Activated gamma-delta T cell treated with anti-CD3 and anti-CD28 coated beads, Interleukin-2, amount 50 U/mL, for 16 hours (primary cell): ENCODE results near the gene NR1I3.
"Not testable (repeated sequence)": the region's sequence is repeated elsewhere in the genome, so short reads cannot be mapped to it uniquely, and the experiment has no call there.

Experiments used
- DNase-seq: peaks from one replicate; pipeline ENCODE4 v3.0.0-alpha.2; 2020; ENCODE audit warnings: low read depth

Gene NR1I3, protein sequence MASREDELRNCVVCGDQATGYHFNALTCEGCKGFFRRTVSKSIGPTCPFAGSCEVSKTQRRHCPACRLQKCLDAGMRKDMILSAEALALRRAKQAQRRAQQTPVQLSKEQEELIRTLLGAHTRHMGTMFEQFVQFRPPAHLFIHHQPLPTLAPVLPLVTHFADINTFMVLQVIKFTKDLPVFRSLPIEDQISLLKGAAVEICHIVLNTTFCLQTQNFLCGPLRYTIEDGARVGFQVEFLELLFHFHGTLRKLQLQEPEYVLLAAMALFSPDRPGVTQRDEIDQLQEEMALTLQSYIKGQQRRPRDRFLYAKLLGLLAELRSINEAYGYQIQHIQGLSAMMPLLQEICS

DNA sequence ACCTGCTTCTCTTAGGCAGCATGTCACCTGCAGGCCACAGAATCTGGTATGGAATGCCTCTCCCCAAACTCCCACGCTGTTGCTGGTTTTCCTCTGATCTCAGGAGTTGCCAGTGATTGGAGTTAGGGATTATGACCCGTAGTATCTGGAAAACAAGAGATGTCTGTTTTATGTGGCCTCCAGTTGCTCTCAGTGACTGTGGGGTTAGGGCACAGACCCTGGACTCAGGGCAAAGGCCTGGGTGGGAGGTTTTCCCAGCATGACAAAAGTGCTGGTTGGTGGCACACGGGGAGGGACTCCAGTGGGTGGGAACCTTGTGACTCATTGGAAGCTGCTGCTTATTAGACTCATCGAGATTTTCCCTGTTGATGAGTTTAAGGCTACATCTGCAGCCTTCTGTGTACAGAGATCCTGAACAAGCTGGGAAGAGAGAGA, at the start of gene NR1I3:
TSS of gene NR1I3 (minus strand) at position 165 of the 435 bp plus-strand sequence. CDS start 1,638 bp downstream, outside the sequence.
- DNase-seq, result no peak

GRCh38 chr1:161287482-161288054, 49.6 kb upstream of the NR1I3 start:
- DNase-seq, result no peak

- no peak for DNase-seq
These were observed 47.5 kb upstream of the NR1I3 start for GRCh38 chr1:161285521-161285920.

DNA sequence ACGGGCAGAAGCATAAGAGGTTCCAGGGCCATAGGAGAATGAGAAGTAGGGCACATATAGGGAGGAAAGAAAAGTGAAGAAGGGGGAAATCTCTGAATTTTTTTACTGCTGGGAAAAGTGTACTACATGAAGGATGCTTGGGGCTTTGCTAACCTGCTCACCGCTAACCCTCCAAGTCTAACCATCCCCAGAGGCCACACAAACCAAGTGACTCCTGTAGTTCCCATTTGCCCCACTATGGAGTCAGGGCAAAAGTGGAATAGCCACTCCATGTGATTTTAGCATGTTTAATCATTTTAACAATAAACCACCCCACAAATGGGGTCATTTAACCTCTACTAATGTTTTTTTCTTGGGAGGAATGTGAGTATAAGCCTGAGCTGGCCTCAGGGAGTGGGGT, 47.1 kb upstream of the NR1I3 start:
- no peak for DNase-seq

GRCh38 chr1:161282991-161283390, 45.0 kb upstream of the NR1I3 start:
- DNase-seq, result no peak

DNA sequence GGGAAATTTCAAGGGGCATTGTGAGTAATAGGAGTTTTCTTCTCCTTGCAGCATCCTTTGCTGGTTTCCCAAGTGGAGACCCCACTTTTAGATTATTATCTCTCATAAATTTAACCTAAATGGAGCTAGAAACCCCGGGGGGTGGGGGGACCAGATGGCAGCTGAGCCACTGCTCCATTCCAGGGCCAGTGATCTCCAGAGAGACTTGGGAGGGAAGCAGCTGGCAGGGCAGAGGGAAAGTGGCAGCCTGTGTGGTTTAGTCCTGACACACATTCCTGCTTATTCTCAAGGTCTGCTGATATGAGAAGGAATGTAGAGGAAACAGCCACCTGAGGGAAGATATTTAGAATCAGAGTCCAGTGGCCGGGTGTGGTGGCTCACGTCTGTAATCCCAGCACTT, 36.9 kb upstream of the NR1I3 start:
- DNase-seq, result no peak

- DNase-seq, result no peak
These were observed 35.4 kb upstream of the NR1I3 start for GRCh38 chr1:161273402-161273801.

DNA sequence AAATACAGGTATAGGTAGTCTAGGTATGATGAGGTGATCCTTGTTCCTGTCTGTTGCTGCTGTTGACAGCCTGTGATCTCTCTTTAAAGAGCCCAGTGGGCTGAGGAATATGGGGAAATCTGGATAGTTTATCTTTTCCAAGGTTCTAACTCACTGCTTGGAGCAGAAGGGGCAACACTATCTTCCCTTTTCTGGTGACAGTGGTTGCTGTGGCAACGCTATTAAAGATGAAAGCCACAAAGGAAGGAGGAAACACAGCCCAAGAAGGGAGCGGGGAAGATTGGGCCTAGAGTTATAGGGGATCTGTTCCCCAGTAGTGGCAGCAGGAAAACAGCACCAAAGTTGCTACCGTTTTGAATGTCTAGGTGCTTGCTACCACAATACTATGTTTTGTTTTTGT, 29.3 kb upstream of the NR1I3 start:
- DNase-seq, result no peak

DNA sequence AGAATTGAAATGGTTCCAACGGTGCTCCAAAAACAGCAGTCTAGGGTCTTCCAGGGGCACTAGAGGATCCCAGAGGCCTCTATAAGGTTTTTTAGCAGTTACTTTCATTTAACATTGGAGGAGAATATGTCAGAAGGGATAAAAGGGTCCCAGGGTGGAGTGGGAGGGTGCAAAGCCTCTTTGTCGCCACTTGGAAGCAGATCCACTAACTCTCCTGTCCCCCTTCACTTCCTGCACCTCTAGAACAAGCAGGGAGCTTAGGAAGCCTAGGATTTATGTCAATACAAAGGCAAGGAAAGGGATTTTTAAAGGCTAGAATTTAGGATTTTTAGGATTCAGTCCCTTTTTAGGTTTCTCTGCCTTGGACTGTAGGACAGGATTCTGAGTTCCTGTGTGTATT, 28.8 kb upstream of the NR1I3 start:
- DNase-seq, result no peak

DNA sequence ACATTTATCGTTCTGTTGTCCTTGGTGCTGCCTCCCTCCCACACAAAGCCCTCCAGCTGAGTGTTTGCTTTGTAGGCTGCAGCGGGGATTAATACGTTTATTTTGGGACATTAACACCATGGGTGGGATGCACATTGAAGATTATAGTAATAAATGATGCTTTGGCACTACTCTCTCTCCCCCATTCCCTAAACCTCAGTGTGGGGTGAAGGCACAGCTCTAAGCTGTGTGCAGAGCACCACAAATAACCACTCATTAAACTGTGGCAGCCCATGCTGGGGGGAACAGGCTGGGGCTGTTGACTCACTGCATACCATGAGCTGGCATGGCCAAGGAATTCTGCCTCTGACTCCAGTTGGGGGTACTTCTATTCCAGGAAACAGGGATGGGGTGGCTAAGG, 28.2 kb upstream of the NR1I3 start:
- DNase-seq, result no peak

DNA sequence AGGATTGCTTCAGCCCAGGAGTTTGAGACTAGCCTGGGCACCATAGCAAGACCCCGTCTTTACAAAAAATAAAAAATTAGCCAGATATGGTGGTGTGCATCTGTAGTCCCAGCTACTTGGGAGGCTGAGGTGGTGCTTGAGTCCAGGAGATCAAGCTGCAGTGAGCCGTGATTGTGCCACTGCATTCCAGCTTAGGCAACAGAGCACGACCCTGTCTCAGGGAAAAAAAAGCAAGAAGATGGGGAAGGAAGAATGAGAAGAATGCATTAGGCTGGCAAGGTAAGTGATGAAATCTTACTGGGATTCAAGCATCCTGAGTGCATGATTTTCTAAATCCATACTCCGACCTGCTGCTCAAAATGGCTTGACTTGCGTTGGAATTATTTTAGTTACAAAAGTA, 27.3 kb upstream of the NR1I3 start:
- DNase-seq, result no peak

DNA sequence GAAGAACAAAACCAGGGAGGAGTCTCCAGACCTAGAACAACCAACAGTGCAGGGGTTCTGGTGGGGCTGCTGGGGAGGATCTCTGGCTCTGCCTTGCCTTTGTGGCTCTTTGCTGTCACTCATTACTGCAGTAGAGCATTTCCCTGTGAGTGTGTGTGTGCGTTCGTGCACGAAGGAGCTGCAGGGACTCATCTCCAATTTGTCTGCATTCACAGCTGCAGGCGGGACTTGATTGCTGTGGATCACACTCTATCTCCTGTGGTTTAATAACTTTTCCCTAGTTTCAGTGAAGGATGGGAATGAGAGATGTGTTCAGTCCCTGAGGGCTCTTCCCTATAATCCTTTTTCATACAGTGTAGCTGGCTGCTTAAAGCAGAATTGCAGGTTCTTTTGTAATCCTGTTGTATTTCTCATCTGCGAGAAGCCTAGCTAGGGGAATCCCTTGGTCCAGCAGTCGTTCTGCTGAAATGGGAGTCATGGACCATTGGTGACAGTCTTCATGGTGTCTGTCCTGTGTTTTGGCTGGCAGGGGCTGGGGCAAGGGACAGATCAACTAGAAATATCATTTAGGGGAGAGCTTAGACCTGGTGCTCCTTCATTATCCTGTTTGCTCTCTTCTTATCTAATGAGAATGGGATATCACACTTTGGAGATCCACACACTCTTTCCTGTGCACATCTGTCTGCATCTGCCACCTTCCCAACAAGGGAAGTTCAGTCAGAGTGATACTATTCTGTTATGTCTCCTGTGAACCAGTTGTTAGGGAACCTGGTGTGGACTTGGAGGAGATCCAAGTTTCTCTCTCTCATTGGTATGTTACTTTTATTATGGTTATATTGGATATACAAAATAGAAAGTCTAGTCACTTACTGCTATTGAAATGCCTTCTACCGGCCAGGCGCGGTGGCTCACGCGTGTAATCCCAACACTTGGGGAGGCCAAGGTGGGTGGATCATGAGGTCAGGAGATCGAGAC, 23.5 kb upstream of the NR1I3 start:
- DNase-seq, result no peak

GRCh38 chr1:161260376-161261260, 22.6 kb upstream of the NR1I3 start:
- DNase-seq, result no peak

- no peak for DNase-seq
These were observed 21.8 kb upstream of the NR1I3 start for GRCh38 chr1:161259765-161260164.

GRCh38 chr1:161259345-161259702, 21.3 kb upstream of the NR1I3 start:
- no peak for DNase-seq

- DNase-seq, result peak; percentile 12
These were observed 20.7 kb upstream of the NR1I3 start, which contains the start of gene PCP4L1 for GRCh38 chr1:161258439-161259344. Gene PCP4L1 (plus strand): TSS chr1:161258745. CDS start chr1:161258975, 230 bp downstream.

- not testable (repeated sequence) for DNase-seq
These were observed 19.1 kb upstream of the NR1I3 start for GRCh38 chr1:161257109-161257508.

GRCh38 chr1:161255955-161256520, 18.0 kb upstream of the NR1I3 start:
- not testable (repeated sequence) for DNase-seq

DNA sequence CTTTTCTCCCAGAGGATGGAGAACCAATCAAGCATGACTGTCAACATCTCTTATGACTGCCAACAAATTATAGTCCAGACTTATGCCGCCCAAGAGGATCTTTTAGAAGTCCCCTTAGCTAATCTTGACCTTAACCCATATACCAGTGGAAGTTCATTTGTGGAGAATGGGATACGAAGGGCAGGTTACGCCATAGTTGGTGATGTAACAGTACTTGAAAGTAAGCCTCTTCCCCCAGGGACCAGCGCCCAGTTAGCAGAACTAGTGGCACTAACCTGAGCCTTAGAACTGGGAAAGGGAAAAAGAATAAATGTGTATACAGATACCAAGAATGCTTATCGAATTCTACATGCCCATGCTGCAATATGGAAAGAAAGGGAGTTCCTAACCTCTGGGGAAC, 17.3 kb upstream of the NR1I3 start:
- DNase-seq, result not testable (repeated sequence)

- DNase-seq, result no peak
These were observed 13.6 kb upstream of the NR1I3 start for GRCh38 chr1:161251579-161251978.
